Glutamatergic neuron (in vitro differentiated cells): Measurements from ENCODE around the gene KCNMA1. TPM values are rescaled to one million over a fixed set of nuclear protein-coding genes. Genes with fewer than 3 reads are reported as not detected.
"Not testable (repeated sequence)": the region's sequence is repeated elsewhere in the genome, so short reads cannot be mapped to it uniquely, and the experiment has no call there.

Source experiments
- DNase-seq: peaks from one replicate; pipeline ENCODE4 v3.0.0; 2022
- H3K27ac Mint-ChIP-seq: one replicate; pipeline ENCODE4 v1.8.0; 2020; ENCODE audit warnings: mild to moderate bottlenecking, mixed read lengths, inconsistent platforms; ENCODE audit not compliant: unreplicated experiment
- H3K27me3 Mint-ChIP-seq: one replicate; pipeline ENCODE4 v1.8.0; 2020; ENCODE audit warnings: mild to moderate bottlenecking, moderate library complexity, mixed read lengths, inconsistent platforms; ENCODE audit not compliant: unreplicated experiment
- H3K36me3 Mint-ChIP-seq: one replicate; pipeline ENCODE4 v1.8.0; 2020; ENCODE audit warnings: mild to moderate bottlenecking, mixed read lengths, inconsistent platforms; ENCODE audit not compliant: unreplicated experiment
- H3K4me1 Mint-ChIP-seq: one replicate; pipeline ENCODE4 v1.8.0; 2020; ENCODE audit warnings: mild to moderate bottlenecking, low read depth, mixed read lengths, inconsistent platforms; ENCODE audit not compliant: unreplicated experiment
- H3K4me3 Mint-ChIP-seq: one replicate; pipeline ENCODE4 v1.8.0; 2020; ENCODE audit warnings: mild to moderate bottlenecking, mixed read lengths, inconsistent platforms; ENCODE audit not compliant: unreplicated experiment
- H3K9me3 Mint-ChIP-seq: one replicate; pipeline ENCODE4 v1.8.0; 2020; ENCODE audit warnings: mild to moderate bottlenecking, moderate library complexity, mixed read lengths, inconsistent platforms; ENCODE audit not compliant: unreplicated experiment
- total RNA-seq: library from RNA; stranded (reverse); fragmentation: NEBNext Ultra II Directional; extraction: Animal tissue kit (Norgen Biotek cat#: 25700); gene quantifications from one replicate; pipeline ENCODE4 v1.2.1, GENCODE V29; 2021; ENCODE audit not compliant: unreplicated experiment
- TF ChIP-seq, protein P1 (sequence below): fragments of 200-600 bp; sonication (generic); IDR thresholded peaks from one replicate; pipeline ENCODE4 v1.5.0; 2021; ENCODE audit not compliant: partially characterized antibody, unreplicated experiment

Gene KCNMA1
- total RNA-seq, 1 donor from 2014 or later = 3.2 TPM

DNA sequence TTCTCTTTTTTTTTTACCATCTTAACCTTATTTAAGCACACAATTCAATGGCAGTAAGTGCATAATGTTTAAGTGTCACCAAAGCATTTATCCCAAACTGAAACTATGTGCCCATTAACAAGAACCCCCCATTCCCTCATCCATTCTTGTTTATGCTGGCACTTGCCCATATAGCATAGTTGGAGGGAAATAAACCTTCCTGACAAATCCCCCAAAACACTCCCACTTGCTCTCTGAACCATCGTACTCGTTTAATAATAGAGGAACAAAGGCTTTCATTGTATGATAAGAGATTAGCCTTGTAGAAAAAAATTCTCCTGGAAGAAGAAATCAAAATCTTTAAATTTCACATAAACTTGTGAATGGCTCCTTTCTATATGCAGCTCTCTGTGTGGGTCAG, 26.4 kb upstream of the KCNMA1 start:
- Mint-ChIP-seq H3K9me3 (peaks cover 5% of the 10 kb centered on the region), H3K27ac (no peak overlapping the region), H3K4me1 (peaks cover 3% of the 10 kb centered on the region), H3K36me3 (peaks cover 3% of the 10 kb centered on the region), H3K4me3 (no peak overlapping the region), H3K27me3 (peaks cover 2% of the 10 kb centered on the region)
- DNase-seq = no peak
- TF ChIP-seq, protein P1, sequence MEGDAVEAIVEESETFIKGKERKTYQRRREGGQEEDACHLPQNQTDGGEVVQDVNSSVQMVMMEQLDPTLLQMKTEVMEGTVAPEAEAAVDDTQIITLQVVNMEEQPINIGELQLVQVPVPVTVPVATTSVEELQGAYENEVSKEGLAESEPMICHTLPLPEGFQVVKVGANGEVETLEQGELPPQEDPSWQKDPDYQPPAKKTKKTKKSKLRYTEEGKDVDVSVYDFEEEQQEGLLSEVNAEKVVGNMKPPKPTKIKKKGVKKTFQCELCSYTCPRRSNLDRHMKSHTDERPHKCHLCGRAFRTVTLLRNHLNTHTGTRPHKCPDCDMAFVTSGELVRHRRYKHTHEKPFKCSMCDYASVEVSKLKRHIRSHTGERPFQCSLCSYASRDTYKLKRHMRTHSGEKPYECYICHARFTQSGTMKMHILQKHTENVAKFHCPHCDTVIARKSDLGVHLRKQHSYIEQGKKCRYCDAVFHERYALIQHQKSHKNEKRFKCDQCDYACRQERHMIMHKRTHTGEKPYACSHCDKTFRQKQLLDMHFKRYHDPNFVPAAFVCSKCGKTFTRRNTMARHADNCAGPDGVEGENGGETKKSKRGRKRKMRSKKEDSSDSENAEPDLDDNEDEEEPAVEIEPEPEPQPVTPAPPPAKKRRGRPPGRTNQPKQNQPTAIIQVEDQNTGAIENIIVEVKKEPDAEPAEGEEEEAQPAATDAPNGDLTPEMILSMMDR = no peak

DNA sequence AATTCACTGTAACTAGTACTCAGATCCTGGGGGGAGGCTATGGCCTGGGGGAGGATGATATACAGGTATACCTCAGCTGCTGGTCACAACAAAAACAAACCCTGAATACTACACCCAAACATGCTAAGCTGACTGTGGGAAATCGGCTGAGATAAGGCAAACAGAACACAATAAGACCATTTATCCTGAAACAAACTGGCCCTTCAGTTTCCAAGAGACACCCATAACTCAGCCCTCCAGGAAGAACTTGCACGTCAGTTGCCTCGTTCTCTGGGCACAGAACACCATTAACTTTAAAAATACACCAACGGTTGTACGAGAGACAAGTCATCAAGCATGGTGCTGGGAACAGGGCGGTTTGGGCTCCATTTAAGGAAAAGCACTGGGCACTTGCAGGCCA, 24.1 kb upstream of the KCNMA1 start:
- peaks cover 3% of the 10 kb centered on the region for H3K4me1 Mint-ChIP-seq
- H3K27me3 Mint-ChIP-seq = no peaks in the 10 kb centered on the region
- DNase-seq = no peak
- peaks cover 14% of the 10 kb centered on the region for H3K36me3 Mint-ChIP-seq
- peaks cover 6% of the 10 kb centered on the region for H3K9me3 Mint-ChIP-seq
- H3K4me3 Mint-ChIP-seq = no peak overlapping the region
- H3K27ac Mint-ChIP-seq = no peak overlapping the region
- TF ChIP-seq, protein P1 = no peak

DNA sequence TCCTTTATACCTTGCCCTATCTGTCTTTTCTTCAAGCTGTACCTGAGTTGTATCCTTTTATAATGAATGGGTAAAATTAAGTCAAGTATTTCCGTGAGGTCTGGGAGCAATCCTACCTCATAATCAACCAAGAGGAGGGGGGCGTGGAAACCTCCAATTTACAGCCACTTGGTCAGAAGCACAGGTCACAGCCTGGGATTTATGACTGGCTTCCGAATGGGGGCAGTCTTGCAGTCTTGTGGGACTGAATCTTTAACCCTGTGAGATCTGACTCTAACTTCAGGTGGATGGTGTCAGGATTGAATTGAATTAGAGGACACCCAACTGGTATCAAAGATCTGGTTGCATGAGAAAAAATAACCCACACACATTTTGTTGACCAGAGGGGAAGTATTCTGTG, 23.5 kb upstream of the KCNMA1 start:
- TF ChIP-seq, protein P1 = no peak
- Mint-ChIP-seq H3K27ac (no peak overlapping the region), H3K9me3 (peaks cover 6% of the 10 kb centered on the region), H3K36me3 (peaks cover 14% of the 10 kb centered on the region), H3K4me1 (peaks cover 3% of the 10 kb centered on the region), H3K4me3 (no peak overlapping the region), H3K27me3 (no peaks in the 10 kb centered on the region)
- DNase-seq = no peak

DNA sequence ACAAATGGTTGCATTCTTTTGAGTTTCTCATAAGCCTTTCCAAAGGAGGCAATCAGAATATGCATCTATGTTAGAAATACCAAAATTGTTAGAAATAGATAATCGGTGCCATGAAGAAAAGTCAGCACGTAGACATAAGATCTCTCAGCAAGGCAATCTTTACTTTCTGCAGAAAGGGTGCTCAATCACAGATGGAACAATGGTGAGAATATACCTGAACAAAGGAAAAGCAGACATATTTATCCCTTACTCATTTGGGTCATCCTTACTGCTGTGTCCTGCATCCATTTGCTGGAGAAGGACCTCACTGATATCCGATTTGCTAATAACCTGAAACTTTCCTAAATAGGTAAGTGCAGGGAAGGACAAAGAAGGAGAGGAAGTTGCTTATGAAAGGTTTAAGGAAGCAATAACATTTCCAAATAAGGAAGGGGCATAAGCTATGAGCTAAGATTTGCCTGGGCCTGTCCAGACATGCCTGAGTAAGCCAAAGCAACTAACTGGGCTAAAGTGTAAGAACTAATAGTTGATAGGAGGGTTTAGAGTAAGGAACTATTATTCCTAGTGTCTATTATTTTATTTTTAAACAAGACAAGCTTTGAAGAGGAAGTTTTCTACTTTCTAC, 21.6 kb upstream of the KCNMA1 start:
- not testable (repeated sequence) for H3K4me1 Mint-ChIP-seq, H3K9me3 Mint-ChIP-seq, H3K27me3 Mint-ChIP-seq, H3K4me3 Mint-ChIP-seq, H3K27ac Mint-ChIP-seq, DNase-seq
- H3K36me3 Mint-ChIP-seq = peaks cover 14% of the 10 kb centered on the region

DNA sequence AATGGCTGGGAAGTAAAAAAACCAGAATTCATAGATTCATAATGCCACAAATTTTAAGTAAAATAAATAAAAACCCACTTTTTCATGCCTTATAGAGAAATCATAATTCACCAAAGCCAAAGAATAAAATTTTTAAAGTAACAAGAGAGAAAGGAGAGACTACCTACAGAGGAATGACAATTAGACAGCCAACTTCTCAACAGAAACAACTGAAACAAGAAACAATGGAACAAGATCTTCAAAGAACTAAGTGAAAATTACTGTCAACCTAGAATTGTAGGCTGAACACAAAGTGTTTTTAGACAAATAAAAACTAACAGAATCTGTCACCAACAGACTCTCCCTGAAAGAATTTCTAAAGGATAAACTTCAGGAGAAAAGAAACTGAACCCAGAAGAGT, 15.6 kb upstream of the KCNMA1 start:
- TF ChIP-seq, protein P1 = no peak
- H3K27me3 Mint-ChIP-seq = peaks cover 1% of the 10 kb centered on the region
- no peak for DNase-seq
- H3K36me3 Mint-ChIP-seq = peaks cover 14% of the 10 kb centered on the region
- H3K9me3 Mint-ChIP-seq = peaks cover 2% of the 10 kb centered on the region
- H3K27ac Mint-ChIP-seq = no peak overlapping the region
- H3K4me3 Mint-ChIP-seq = no peak overlapping the region
- no peaks in the 10 kb centered on the region for H3K4me1 Mint-ChIP-seq
